HEK293 (cell line): ENCODE measurements around the gene ZNF410.
"Not testable (repeated sequence)": the region's sequence is repeated elsewhere in the genome, so short reads cannot be mapped to it uniquely, and the experiment has no call there.

Experiments used
- ZNF24 ChIP-seq: fragments of 450-650 bp; formaldehyde crosslinking; IDR thresholded peaks from 2 replicates; pipeline ENCODE4 v1.5.1; 2016; ENCODE audit warnings: missing biosample characterization, missing genetic modification characterization
- ZNF521 ChIP-seq: fragments of 450-650 bp; formaldehyde crosslinking; IDR thresholded peaks from 2 replicates; pipeline ENCODE4 v1.5.1; 2017; ENCODE audit warnings: missing biosample characterization, mild to moderate bottlenecking, missing genetic modification characterization
- ZNF558 ChIP-seq: fragments of 450-650 bp; formaldehyde crosslinking; IDR thresholded peaks from 2 replicates; pipeline ENCODE4 v1.5.1; 2016; ENCODE audit warnings: missing biosample characterization, missing genetic modification characterization
- TF ChIP-seq, protein P1 (sequence below): fragments of 450-650 bp; formaldehyde crosslinking; IDR thresholded peaks from 2 replicates; pipeline ENCODE4 v1.5.1; 2016; ENCODE audit warnings: missing biosample characterization, missing genetic modification characterization
- TF ChIP-seq, protein P2 (sequence below): fragments of 450-650 bp; formaldehyde crosslinking; IDR thresholded peaks from 2 replicates; pipeline ENCODE4 v1.5.1; 2016; ENCODE audit warnings: missing biosample characterization, missing genetic modification characterization

- not testable (repeated sequence) for TF ChIP-seq ZNF24, ZNF521, ZNF558 (tag by site-specific recombination)
- TF ChIP-seq, protein P1, sequence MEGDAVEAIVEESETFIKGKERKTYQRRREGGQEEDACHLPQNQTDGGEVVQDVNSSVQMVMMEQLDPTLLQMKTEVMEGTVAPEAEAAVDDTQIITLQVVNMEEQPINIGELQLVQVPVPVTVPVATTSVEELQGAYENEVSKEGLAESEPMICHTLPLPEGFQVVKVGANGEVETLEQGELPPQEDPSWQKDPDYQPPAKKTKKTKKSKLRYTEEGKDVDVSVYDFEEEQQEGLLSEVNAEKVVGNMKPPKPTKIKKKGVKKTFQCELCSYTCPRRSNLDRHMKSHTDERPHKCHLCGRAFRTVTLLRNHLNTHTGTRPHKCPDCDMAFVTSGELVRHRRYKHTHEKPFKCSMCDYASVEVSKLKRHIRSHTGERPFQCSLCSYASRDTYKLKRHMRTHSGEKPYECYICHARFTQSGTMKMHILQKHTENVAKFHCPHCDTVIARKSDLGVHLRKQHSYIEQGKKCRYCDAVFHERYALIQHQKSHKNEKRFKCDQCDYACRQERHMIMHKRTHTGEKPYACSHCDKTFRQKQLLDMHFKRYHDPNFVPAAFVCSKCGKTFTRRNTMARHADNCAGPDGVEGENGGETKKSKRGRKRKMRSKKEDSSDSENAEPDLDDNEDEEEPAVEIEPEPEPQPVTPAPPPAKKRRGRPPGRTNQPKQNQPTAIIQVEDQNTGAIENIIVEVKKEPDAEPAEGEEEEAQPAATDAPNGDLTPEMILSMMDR, result not testable (repeated sequence)
- TF ChIP-seq, protein P2, sequence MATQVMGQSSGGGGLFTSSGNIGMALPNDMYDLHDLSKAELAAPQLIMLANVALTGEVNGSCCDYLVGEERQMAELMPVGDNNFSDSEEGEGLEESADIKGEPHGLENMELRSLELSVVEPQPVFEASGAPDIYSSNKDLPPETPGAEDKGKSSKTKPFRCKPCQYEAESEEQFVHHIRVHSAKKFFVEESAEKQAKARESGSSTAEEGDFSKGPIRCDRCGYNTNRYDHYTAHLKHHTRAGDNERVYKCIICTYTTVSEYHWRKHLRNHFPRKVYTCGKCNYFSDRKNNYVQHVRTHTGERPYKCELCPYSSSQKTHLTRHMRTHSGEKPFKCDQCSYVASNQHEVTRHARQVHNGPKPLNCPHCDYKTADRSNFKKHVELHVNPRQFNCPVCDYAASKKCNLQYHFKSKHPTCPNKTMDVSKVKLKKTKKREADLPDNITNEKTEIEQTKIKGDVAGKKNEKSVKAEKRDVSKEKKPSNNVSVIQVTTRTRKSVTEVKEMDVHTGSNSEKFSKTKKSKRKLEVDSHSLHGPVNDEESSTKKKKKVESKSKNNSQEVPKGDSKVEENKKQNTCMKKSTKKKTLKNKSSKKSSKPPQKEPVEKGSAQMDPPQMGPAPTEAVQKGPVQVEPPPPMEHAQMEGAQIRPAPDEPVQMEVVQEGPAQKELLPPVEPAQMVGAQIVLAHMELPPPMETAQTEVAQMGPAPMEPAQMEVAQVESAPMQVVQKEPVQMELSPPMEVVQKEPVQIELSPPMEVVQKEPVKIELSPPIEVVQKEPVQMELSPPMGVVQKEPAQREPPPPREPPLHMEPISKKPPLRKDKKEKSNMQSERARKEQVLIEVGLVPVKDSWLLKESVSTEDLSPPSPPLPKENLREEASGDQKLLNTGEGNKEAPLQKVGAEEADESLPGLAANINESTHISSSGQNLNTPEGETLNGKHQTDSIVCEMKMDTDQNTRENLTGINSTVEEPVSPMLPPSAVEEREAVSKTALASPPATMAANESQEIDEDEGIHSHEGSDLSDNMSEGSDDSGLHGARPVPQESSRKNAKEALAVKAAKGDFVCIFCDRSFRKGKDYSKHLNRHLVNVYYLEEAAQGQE (tag by site-specific recombination), result not testable (repeated sequence)
Measured at GRCh38 chr14:73919457-73919856, 32.8 kb downstream of the ZNF410 start.
